Measurements from ENCODE around the gene ZNF880.
A peak's percentile ranks its signal among the peaks of the same experiment; 100 is the strongest.
"Not testable (repeated sequence)": the region's sequence is repeated elsewhere in the genome, so short reads cannot be mapped to it uniquely, and the experiment has no call there.

ZNF880 gene

DNA sequence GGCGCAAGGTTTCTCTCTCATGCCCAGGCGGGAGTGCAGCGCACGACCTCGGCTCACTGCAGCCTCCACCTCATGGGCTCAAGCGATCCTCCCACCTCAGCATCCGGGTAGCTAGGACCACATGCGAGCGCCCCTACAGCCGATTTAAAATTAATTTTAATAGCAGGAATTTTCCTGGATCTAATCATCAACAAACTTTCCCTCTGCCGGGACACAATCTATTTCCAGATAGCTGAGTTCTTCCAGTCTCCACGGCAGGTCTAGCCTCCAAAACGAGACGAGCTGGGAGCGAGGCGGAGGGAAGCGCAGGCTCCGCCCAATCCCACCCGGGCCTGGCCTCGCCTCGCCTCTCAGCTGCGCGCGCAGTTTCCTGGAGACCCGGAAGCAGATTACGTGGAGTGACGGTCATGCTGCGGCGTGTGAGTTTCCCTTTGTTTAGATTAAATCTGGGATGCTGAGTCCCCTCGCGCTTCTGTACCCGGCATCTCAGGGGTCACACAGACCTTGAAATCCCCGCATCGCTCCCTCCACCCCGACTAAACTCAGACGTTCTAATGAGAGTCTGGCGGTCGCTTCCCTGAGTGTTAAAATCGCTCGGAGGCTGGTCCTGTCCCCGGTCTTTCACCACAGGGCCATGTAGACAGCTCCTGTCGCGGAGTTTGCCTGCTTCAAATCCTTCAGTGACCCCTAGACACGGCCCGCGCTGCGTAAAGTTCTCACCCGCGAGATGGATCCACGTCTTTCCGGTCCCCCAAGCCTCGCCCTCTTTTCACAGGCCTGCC, at the start of gene ZNF880:
TSS of gene ZNF880 (plus strand) at position 365 of the 782 bp plus-strand sequence. CDS start at position 408, 43 bp downstream.
- DNase-seq, result peak; percentile 67

DNA sequence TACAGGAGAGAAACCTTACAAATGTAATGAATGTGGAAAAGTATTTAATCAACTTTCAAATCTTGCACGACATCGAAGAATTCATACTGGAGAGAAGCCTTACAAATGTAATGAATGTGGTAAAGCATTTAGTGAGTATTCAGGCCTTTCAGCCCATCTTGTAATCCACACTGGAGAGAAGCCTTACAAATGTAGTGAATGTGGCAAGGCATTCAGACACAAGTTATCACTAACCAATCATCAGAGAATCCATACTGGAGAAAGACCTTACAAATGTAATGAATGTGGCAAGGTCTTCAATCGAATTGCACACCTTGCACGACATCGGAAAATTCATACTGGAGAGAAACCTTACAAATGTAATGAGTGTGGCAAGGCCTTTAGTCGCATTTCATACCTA, 47.3 kb upstream of the ZNF880 start:
- no peak for DNase-seq

DNA sequence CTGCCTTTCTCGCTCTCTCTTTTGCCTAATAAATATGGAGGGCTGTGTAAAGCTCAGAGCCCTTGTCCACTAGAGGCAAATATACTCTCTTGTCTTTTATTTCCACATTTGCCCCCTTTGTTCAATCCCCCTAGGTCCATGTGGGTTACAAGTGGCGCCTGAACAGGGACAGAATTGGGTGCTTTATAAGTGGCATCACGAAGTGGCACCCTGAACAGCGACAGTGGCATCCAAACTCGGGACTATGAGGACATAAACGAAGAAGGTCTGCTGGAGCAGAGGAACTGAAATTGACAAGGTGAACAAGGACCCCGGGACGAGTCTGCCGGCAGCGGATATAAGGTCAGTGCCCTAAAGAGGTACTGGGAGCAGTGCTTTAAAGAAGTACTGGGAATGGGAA, 38.0 kb upstream of the ZNF880 start:
- DNase-seq, result no peak

DNA sequence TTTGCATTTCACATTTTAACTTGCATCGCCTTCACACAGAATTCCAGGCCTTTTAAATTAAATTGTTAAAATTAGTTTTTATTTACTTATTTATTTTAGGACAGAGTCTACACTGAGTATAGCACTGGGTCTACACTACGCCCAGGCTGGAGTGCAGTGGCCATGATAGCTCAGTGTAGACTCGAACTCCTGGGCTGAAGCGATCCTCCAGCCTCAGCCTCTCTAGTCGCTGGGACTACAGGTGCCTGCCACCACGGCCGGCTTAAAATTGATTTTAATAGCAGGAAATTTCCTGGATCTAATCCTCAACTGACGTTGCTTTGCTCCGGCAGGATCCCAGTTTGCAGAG, 34.0 kb upstream of the ZNF880 start:
- DNase-seq, result no peak

DNA sequence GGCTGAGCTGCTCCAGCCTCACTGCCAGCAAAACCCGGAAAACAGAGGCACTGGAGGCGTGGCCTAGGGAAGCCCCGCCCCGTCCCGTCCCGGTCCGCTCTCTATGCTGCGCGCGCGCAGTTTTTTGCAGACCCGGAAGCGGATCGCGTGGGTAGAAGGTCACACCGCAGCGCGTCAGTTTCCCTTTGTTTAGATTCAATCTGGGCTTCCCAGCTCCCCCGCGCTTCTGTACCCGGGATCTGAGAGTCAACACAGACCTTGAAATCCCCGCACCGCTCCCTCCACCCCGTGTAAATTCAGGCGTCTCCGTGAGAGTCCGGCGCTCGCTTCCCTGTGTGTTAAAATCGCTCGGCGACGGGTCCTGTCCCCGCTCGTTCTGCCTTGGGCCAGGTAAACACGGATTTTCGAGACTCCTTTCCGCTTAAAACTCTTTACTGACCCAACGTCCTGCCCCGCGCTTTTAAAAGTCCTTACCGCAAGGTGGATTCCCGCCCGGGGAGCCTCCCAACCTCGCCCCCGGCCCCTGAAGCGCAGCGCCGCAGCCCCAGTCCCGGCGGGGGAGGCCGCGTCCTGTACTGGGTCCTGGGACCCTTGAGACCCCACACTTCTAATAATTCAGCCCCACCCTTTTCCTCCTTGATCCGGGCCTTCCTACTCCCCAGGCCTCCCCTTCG, 33.5 kb upstream of the ZNF880 start, which contains the start of gene ZNF610:
TSS of gene ZNF610 (plus strand) at position 127 of the 674 bp plus-strand sequence. CDS start 12,930 bp downstream, outside the sequence.
- DNase-seq, result peak; percentile 16

DNA sequence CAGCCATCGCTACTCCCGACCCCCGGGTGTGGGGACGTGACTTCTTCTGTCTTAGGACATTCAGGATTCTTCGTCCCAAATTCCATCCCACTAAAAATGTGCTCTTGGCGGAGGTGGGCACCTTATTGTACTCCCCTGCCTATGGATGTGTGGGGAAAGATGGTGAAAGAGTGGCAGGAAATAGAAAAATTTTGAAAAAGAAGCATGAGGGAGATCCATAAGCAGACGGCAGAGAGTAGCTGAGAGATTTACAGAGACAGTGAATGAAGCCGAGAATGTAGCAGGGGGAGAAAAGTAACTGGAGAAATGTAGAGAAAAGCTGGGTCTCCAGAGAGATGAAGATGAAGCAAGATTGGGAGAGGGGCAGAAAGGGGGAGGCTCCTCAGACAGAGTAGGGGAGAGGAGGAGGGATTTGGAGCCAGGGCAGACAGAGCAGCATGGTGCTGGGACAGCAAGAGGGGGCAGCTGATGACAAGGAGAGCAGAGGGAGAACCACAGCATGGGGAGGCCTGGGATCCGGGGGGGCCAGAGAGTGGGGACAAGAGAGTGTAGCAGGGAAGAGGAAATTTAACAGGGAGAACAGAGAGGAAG, 32.8 kb upstream of the ZNF880 start:
- DNase-seq, result no peak

DNA sequence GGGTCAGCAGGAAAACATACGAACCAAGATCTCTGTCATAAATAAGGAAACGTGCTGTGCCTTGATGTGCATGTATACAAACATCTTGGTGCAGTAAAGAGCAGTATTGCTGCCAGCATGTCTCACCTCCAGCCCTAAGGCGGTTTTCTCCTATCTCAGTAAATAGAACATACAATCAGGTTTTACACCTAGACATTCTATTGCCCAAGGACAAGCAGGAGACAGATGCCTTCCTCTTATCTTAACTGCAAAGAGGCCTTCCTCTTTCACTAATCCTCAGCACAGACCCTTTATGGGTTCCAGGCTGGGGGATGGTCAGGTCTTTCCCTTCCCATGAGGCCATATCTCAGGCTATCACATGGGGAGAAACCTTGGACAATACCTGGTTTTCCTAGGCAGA, 30.7 kb upstream of the ZNF880 start:
- DNase-seq, result not testable (repeated sequence)

DNA sequence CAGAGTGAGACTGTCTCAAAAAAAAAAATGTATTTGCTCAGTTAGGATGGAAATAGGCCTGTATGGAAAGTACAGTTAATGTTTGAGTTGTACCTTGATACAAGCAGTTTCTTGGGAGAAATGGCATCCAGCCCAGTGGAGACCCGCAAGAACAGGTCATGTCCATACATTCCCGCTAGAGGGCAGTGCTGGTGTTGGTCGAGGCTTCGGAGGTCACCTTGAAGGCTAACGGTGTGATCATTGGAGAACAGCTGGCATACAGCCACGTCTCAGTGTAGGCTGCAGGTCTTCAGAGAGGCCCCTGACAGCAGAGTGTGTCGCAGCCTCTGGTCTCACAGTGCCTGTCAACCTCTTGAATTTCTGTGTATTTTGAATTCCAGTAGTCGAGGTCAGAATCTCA, 26.2 kb upstream of the ZNF880 start:
- DNase-seq, result no peak

DNA sequence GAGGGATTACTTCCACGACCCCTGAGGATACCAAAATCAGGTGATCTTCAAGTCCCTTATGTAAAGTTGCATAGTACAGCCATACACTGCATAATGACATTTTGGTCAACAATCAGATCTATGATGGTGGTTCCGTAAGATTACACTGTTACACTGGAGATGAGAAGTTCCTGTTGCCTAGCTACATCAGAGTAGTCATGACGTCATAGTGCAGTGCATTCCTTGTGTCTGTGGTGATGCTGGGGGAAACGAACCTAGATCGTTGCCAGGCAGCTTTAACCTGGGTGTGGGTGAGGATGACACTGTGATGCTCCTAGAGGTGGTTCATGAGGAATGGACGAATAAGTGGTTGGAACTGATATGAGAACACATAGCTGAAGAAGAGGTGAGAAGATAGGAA, 24.6 kb upstream of the ZNF880 start:
- no peak for DNase-seq

DNA sequence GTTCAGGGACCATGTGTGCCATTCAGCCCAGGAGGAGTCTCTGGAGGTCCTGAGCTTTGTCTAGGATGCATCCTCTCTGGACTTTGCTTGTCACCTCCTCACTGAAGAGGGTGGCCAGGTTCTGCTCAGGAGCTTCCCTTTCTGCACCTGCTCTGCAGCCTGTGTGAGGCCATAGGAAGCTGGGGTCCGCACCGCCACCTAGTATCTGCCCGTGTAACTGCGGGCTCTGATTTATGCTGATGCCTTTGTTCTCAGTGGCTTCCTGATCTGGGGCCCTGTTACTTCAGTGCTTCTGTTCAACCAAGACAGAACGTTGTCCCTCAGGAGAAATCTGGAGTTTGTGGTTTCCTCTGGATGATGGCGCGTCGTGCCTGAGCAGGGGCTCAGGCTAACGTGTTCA, 18.2 kb upstream of the ZNF880 start:
- DNase-seq, result no peak

DNA sequence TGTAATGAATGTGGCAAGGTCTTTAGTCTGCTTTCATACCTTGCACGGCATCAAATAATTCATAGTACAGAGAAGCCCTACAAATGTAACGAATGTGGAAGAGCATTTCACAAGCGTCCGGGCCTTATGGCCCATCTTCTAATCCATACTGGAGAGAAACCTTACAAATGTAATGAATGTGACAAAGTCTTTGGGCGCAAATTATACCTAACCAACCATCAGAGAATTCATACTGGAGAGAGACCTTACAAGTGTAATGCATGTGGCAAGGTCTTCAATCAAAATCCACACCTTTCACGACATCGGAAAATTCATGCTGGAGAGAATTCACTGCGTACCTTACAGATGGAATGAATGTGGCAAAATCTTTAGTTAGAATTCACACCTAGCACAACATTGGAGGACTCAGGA, 3.3 kb upstream of the ZNF880 start:
- no peak for DNase-seq

DNA sequence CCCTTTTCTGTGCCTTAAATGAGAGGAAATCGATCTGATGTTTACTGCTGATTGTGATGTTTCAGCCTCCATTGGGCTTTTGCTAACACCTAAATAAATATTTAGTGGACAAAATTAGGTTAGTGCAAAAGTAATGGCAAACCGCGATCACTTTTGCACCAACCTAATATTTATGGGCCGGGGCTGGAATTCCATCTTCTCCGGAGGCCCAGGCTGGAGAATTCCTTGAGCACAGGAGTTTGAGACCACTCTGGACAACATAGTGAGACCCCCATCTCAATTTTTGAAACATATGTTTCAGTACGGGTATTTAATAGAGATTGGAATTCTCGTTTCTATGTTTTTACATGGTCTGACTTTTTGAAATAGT, 603 bp downstream of the ZNF880 start:
- no peak for DNase-seq

DNA sequence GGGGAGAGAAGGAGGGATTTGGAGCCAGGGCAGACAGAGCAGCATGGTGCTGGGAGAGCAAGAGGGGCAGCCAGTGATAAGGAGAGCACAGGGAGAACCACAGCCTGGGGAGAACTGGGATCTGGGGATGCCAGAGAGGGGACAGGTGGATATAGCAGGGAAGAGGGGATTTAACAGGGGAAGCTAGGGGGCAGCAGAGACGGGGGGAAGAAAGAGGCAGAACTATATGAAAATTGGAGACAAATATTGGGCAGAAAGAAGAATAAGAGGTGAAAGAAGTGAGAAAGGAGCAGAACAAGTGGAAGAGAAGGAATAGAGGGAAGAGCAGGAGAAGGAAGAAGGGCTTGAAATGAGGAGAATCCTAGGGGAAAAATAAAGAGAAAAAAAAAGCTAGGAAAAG, 21.4 kb downstream of the ZNF880 start:
- DNase-seq, result no peak

DNA sequence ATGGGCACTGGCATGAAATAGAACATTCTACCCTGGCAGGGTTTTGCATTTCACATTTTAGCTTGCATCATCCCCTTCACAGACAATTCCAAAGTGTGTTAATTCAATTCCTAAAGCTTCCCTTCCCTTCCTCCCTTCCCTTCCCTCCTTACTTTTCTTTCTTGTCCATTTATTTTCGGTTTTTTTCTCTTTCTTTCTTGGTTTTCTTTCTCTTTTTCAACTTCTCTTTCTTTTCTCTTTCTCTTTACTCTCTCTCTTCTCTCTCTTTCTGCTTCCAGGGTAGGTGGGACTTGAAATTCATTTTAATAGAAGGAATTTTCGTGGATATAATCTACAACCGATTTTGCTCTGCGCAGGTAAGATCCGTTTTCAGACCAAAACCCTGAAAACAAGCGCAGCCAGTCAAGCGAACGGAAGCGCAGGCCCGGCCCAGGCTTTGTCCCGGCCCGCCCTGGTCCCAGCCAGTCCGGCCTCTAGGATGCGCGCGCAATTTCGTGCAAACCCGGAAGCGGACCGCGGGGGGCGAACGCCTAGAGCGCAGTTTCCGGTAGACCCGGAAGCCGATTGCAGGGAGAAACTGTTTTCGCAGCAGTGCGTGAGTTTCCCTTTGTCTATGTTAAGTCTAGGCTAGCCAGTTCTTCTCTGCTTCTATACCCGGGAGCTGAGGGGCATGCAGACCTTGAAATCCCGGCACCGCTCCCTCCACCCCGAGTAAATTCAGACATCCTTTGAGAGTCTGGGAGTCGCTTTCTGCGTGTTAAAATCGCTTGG, 27.8 kb downstream of the ZNF880 start, which contains the start of gene ZNF528:
TSS of gene ZNF528 (plus strand) at position 540 of the 771 bp plus-strand sequence. CDS start 4,165 bp downstream, outside the sequence.
- no peak for DNase-seq

DNA sequence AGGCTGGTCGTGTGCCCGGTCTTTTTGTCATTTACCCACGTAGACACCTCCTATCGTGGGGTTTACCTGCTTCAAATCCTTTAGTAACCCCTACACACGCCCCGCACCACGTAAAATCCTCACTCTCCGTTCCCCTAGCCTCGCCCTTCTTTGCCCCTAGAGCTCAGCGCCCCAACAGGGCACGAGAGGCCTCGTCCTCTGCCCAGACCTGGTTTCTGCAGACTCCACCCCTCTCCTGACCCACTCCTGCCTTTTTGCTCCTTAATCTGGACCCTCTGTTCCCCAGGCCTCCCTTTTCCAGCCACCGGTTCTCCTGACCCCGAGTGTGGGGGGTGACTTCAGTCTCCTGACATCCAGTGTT, 28.3 kb downstream of the ZNF880 start:
- DNase-seq, result no peak

DNA sequence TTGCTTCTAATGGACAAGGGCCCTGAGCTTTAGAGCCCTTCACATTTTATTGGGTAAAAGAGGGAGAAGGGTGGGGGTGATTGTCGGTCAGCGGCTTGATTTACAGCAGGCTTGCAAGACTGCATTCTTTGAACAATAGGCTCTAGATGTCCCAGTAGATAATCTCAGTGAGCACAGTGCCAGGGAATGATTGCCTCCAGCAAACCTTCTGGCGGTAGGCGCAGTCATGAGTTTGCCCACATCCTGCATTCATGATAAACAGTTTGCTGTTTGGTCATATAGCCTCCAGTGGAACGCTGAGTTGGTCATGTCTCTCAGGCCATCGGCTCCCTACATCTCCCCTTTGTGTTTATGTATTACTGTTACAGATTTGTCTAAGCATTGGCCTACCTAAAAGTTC, 40.6 kb downstream of the ZNF880 start:
- DNase-seq, result no peak

DNA sequence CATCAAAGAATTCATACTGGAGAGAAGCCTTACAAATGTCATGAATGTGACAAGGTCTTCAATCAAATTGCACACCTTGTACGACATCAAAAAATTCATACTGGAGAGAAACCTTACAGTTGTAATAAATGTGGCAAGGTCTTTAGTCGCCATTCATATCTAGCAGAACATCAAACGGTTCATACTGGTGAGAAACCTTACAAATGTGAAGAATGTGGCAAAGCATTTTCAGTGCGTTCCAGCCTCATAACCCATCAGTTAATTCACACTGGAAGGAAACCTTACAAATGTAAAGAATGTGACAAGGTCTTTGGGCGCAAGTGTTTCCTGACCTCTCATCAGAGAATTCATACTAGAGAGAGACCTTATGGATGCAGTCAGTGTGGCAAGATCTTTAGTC, 46.0 kb downstream of the ZNF880 start:
- DNase-seq, result no peak

DNA sequence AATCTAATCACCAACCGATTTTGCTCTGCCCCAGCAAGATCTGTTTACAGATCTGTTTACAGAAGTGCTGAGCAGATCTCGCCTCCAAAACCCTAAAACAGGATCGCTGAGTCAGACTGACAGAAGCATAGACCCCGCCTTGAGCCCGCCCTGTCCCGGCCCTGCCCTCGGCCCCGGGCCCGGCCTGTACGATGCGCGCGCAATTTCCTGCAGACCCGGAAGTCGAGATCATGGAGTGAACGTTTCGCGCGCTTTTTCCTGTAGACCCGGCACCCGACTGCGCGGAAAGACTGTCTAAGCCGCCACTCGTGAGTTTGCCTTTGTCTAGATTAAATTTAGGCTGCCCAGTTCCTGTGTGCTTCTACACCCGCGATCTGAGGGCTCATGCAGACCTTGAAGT, 59.2 kb downstream of the ZNF880 start, which contains the start of gene ZNF534:
TSS of gene ZNF534 (plus strand) at position 212 of the 400 bp plus-strand sequence. CDS start 2,327 bp downstream, outside the sequence.
- DNase-seq, result no peak

Data from NCI-H1417 treated with DMSO at 0.1 percent for 48 hours (cell line).